LHCN-M2 (cell line): ENCODE data around the gene CCDC117. TPM values are rescaled to one million over a fixed set of nuclear protein-coding genes. Genes with fewer than 3 reads are reported as not detected.

ENCODE experiments used
- DNase-seq: peaks from one replicate; pipeline ENCODE4 v3.0.0-alpha.2; 2012; ENCODE audit warnings: low read depth
- total RNA-seq: library from RNA; depleted of rRNA; stranded (reverse); fragments of >200 nt; gene quantifications from 2 replicates; pipeline ENCODE4 v1.2.3, GENCODE V29; 2014; rRNA removed

The CCDC117 gene
- total RNA-seq, 1 experiment from 2014 or later: 18.3 TPM

- peak; percentile 62 for DNase-seq
Observed at GRCh38 chr22:28829358-28830181, 57.1 kb downstream of the CCDC117 start.

DNA sequence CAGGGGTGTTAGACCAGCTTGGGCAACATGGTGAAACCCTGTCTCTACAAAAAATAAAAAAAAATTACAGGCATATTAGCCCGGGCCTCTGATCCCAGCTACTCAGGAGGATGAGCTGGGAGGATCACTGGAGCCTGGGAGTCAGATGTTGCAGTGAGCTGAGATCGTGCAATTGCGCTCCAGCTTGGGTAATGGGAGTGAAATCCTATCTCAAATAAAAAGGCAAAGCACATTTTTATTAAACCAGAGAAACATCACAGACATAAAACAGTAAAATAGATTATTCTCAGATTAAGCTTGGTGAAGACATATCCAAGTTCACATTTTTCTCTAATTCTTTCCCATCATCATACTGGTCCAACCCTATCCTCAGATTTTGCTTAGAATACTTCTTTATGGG is 57.9 kb downstream of the CCDC117 start:
- DNase-seq: no peak

GRCh38 chr22:28831140-28832072 is 58.9 kb downstream of the CCDC117 start:
- no peak for DNase-seq

GRCh38 chr22:28832731-28833130 is 60.2 kb downstream of the CCDC117 start:
- no peak for DNase-seq

- no peak for DNase-seq
Observed at GRCh38 chr22:28833276-28833923, 60.9 kb downstream of the CCDC117 start.

- DNase-seq: no peak
Observed at GRCh38 chr22:28835630-28836189, 63.2 kb downstream of the CCDC117 start.

DNA sequence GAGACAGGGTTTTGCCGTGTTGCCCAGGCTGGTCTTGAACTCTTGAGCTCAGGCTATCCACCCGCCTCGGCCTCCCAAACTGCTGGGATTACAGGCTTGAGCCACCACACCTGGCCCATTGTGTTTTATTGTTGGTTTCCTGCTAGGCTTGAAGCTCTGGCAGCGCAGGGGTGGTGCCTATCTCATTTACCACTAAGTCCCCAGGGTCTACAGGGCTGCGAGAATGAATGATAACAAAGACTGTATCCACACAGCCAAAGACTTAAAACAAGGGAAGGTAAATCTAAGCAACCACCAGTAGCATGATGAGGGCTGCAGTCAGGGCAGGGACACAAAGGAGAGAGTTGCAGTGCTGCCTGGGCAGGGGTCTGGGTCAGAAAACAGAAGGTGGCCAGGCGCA is 65.1 kb downstream of the CCDC117 start:
- DNase-seq: no peak

Other genes starting within 250 kb of the CCDC117 start
- gene TTC28, start 92.9 kb upstream of the CCDC117 start, total RNA-seq: 7.1 and 8.0 TPM in 2 replicates
- gene CHEK2, start 30.9 kb upstream of the CCDC117 start, total RNA-seq: 25.8 and 34.5 TPM in 2 replicates
- gene HSCB, start 30.7 kb upstream of the CCDC117 start, total RNA-seq: 23.9 and 26.2 TPM in 2 replicates
- gene XBP1, start 27.9 kb downstream of the CCDC117 start, total RNA-seq: 83.4 and 91.2 TPM in 2 replicates
- 6.3 and 6.5 TPM in 2 replicates for gene ZNRF3, start 110.9 kb downstream of the CCDC117 start, total RNA-seq